RKO (cell line): Measurements from ENCODE around the gene TRIM67.
"Not testable (repeated sequence)": the region's sequence is repeated elsewhere in the genome, so short reads cannot be mapped to it uniquely, and the experiment has no call there.

Experiments
- DNase-seq: peaks from one replicate; pipeline ENCODE4 v3.0.0-alpha.2; 2016; ENCODE audit warnings: low spot score

TRIM67 gene

GRCh38 chr1:231203259-231204057 is 41.6 kb downstream of the TRIM67 start:
- no peak for DNase-seq

- DNase-seq, result no peak
Observed at GRCh38 chr1:231206856-231207255, 45.0 kb downstream of the TRIM67 start.

GRCh38 chr1:231207437-231207836 is 45.6 kb downstream of the TRIM67 start:
- DNase-seq, result no peak

GRCh38 chr1:231208980-231209379 is 47.1 kb downstream of the TRIM67 start:
- DNase-seq, result no peak

GRCh38 chr1:231209531-231209930 is 47.7 kb downstream of the TRIM67 start:
- no peak for DNase-seq

- no peak for DNase-seq
Observed at GRCh38 chr1:231210126-231210525, 48.3 kb downstream of the TRIM67 start.

- peak; percentile 66 for DNase-seq
Observed at GRCh38 chr1:231211005-231211857, 49.4 kb downstream of the TRIM67 start.

GRCh38 chr1:231212301-231212700 is 50.4 kb downstream of the TRIM67 start:
- DNase-seq, result not testable (repeated sequence)

- DNase-seq, result no peak
Observed at GRCh38 chr1:231213831-231214573, 52.1 kb downstream of the TRIM67 start.

GRCh38 chr1:231214918-231215680 is 53.2 kb downstream of the TRIM67 start:
- no peak for DNase-seq

- DNase-seq, result no peak
Observed at GRCh38 chr1:231215681-231216385, 54.0 kb downstream of the TRIM67 start.

GRCh38 chr1:231216498-231216897 is 54.6 kb downstream of the TRIM67 start:
- DNase-seq, result no peak

- no peak for DNase-seq
Observed at GRCh38 chr1:231217056-231217455, 55.2 kb downstream of the TRIM67 start.

GRCh38 chr1:231218078-231218477 is 56.2 kb downstream of the TRIM67 start:
- DNase-seq, result no peak

GRCh38 chr1:231219422-231220401 is 57.9 kb downstream of the TRIM67 start:
- DNase-seq, result no peak

- DNase-seq, result no peak
Observed at GRCh38 chr1:231220801-231221200, 58.9 kb downstream of the TRIM67 start.

GRCh38 chr1:231226156-231226555 is 64.3 kb downstream of the TRIM67 start:
- DNase-seq, result no peak

GRCh38 chr1:231231511-231231910 is 69.7 kb downstream of the TRIM67 start:
- DNase-seq, result no peak

GRCh38 chr1:231232870-231233734 is 71.2 kb downstream of the TRIM67 start:
- DNase-seq, result no peak
